B cell (primary cell): ENCODE data around the gene MEIS2. TPM values are rescaled to one million over a fixed set of nuclear protein-coding genes. Genes with fewer than 3 reads are reported as not detected.

ENCODE experiments used
- ATAC-seq: fragments of 200-7000 bp; cut with Tn5 transposase; one replicate; pipeline ENCODE4 v1.10.0; 2021; ENCODE audit warnings: low read depth, mild to moderate bottlenecking, moderate number of reproducible peaks, moderate library complexity
- CTCF ChIA-PET: fragments of 350-600 bp; sonication (Branson Sonifier 250); formaldehyde crosslinking; loops from one replicate; lab custom pipeline; 2021; ENCODE audit warnings: antibody characterized with exemption, inconsistent platforms; lab: Charles Lee
- POLR2A ChIA-PET: fragments of 350-600 bp; sonication (Branson Sonifier 250); formaldehyde crosslinking; loops from one replicate; lab custom pipeline; 2021; ENCODE audit warnings: antibody characterized with exemption; lab: Charles Lee
- DNase-seq: peaks from one replicate; pipeline ENCODE4 v3.0.0; 2013
- H2AFZ ChIP-seq: 2 replicates; pipeline ENCODE4 v1.6.1; 2012; ENCODE audit warnings: mild to moderate bottlenecking, low read depth, low read length; ENCODE audit not compliant: insufficient read depth, poor library complexity, severe bottlenecking
- H3K27ac ChIP-seq, 2 donors: 1 replicate in 1 of 2; 2 replicates in 1 of 2; pipeline ENCODE4 v1.5.1; 2012 to 2013; ENCODE audit warnings: low read length in 2 of 2, mild to moderate bottlenecking in 2 of 2, moderate library complexity in 1 of 2
- H3K27me3 ChIP-seq, 4 experiments: fragments of 200-600 bp in 1 of 4; sonication (generic) in 1 of 4; replicated peaks in 1 of 4; 1 replicate in 2 of 4; 2 replicates in 2 of 4; pipeline versions ENCODE4 v1.6.1 to v1.7.0; 2013 to 2016; ENCODE audit warnings: low read length in 3 of 4, mild to moderate bottlenecking in 2 of 4, mixed read lengths in 1 of 4, moderate library complexity in 1 of 4; ENCODE audit not compliant: insufficient read depth in 4 of 4, control insufficient read depth in 3 of 4; ENCODE audit errors: control extremely low read depth in 1 of 4
- H3K36me3 ChIP-seq, 2 experiments: replicated peaks in 1 of 2; 1 replicate in 1 of 2; 2 replicates in 1 of 2; pipeline versions ENCODE4 v1.6.1 to v1.7.1; 2013; ENCODE audit warnings: low read length in 1 of 2; ENCODE audit not compliant: insufficient read depth in 2 of 2, control insufficient read depth in 1 of 2; ENCODE audit errors: control extremely low read depth in 1 of 2, extremely low read depth in 1 of 2
- H3K4me1 ChIP-seq, 2 donors: fragments of 200-600 bp in 1 of 2; sonication (generic) in 1 of 2; 1 replicate in 1 of 2; 2 replicates in 1 of 2; pipeline versions ENCODE4 v1.5.1 to v1.6.1; 2013 to 2017; ENCODE audit warnings: low read length in 2 of 2; ENCODE audit not compliant: control insufficient read depth in 2 of 2, insufficient read depth in 2 of 2
- H3K4me2 ChIP-seq: replicated peaks from 2 replicates; pipeline ENCODE3; 2012; ENCODE audit warnings: mild to moderate bottlenecking, low read depth, low read length; ENCODE audit not compliant: poor library complexity, severe bottlenecking
- H3K4me3 ChIP-seq, 5 experiments: fragments of 200-600 bp in 1 of 5; sonication (generic) in 1 of 5; 1 replicate in 3 of 5; 2 replicates in 2 of 5; pipeline versions ENCODE4 v1.5.1 to v1.7.0; 2011 to 2016; ENCODE audit warnings: low read length in 4 of 5, mild to moderate bottlenecking in 4 of 5, low read depth in 2 of 5, control low read depth in 1 of 5, moderate library complexity in 1 of 5; ENCODE audit not compliant: insufficient read depth in 1 of 5; ENCODE audit errors: control extremely low read depth in 1 of 5, extremely low read depth in 1 of 5
- H3K79me2 ChIP-seq: fragments of 200-600 bp; sonication (generic); one replicate; pipeline ENCODE4 v1.6.0; 2016; ENCODE audit warnings: low read length; ENCODE audit not compliant: control insufficient read depth, insufficient read depth
- H3K9ac ChIP-seq: fragments of 200-600 bp; sonication (generic); 2 replicates; pipeline ENCODE4 v1.6.1; 2017; ENCODE audit warnings: mild to moderate bottlenecking, low read length, moderate library complexity
- H3K9me3 ChIP-seq, 3 donors: one replicate each; pipeline versions ENCODE4 v1.6.1 to v1.7.1; 2013; ENCODE audit warnings: low read length in 2 of 3; ENCODE audit not compliant: control insufficient read depth in 2 of 3, insufficient read depth in 1 of 3; ENCODE audit errors: control extremely low read depth in 1 of 3
- H4K20me1 ChIP-seq: 2 replicates; pipeline ENCODE4 v1.6.0; 2012; ENCODE audit warnings: mild to moderate bottlenecking, low read length; ENCODE audit not compliant: insufficient read depth, control insufficient read depth, poor library complexity, severe bottlenecking
- H3K27ac Mint-ChIP-seq: one replicate; pipeline ENCODE4 v1.8.0; 2021; ENCODE audit warnings: mixed read lengths
- H3K27me3 Mint-ChIP-seq: one replicate; pipeline ENCODE4 v1.8.0; 2021; ENCODE audit warnings: mixed read lengths
- H3K4me1 Mint-ChIP-seq: one replicate; pipeline ENCODE4 v1.8.0; 2021; ENCODE audit warnings: mixed read lengths
- H3K4me3 Mint-ChIP-seq: one replicate; pipeline ENCODE4 v1.8.0; 2021; ENCODE audit warnings: mixed read lengths
- H3K9me3 Mint-ChIP-seq: one replicate; pipeline ENCODE4 v1.8.0; 2022; ENCODE audit warnings: mixed read lengths; ENCODE audit not compliant: insufficient read depth
- CTCF ChIP-seq: fragments of 200-600 bp; IDR thresholded peaks from one replicate; pipeline ENCODE4 v1.8.0; 2022; ENCODE audit warnings: antibody characterized with exemption, mild to moderate bottlenecking
- EZH2 ChIP-seq: IDR thresholded peaks from 2 replicates; pipeline ENCODE4 v1.6.1; 2012; ENCODE audit warnings: borderline replicate concordance, low read depth, mild to moderate bottlenecking, moderate library complexity, low read length; ENCODE audit not compliant: insufficient read depth, poor library complexity, severe bottlenecking
- WGBS: methylation state at CpG from one replicate; pipeline ENCODE4 v1.1.5; 2013; ENCODE audit warnings: missing lambda C conversion rate; ENCODE audit not compliant: insufficient coverage; 5-methylcytosine and 5-hydroxymethylcytosine counted together
- intact Hi-C: fragments of 100-400 bp; cut with micrococcal nuclease; formaldehyde crosslinking; loops from one replicate; pipeline ENCODE4 v1.10.0; 2022
- polyA plus RNA-seq: library from polyadenylated mRNA; depleted of rRNA; stranded (reverse); fragments of >200 nt; gene quantifications from 2 replicates; pipeline ENCODE4 v1.2.3, GENCODE V29; 2012
- total RNA-seq, 2 donors: library from RNA; stranded (reverse); fragments of 120-200 nt in 1 of 2; gene quantifications; 1 replicate in 1 of 2; 2 replicates in 1 of 2; pipeline versions ENCODE4 v1.2.3 to v1.2.4, GENCODE V29; 2013 to 2022

The MEIS2 gene
- total and polyA plus RNA-seq, 2 donors (not counting 1 experiment from before 2014, with no cell fraction given), result 0.22 TPM; not detected in 1

GRCh38 chr15:36926427-36926825 is 173.9 kb downstream of the MEIS2 start:
- no peak overlapping the region for H3K4me2 ChIP-seq
- H3K27ac Mint-ChIP-seq, result no peak overlapping the region

More at GRCh38 chr15:36926427-36926825, 173.9 kb downstream of the MEIS2 start:
- no peak overlapping the region for H3K27ac ChIP-seq
- intact Hi-C loops, result no loop called here
- no peaks in the 10 kb centered on the region for H3K36me3 ChIP-seq
- no peak for DNase-seq
- H3K27me3 ChIP-seq, result no peaks in the 10 kb centered on the region
- no peaks in the 10 kb centered on the region for H3K79me2 ChIP-seq
- no peak for TF ChIP-seq EZH2
- TF ChIP-seq CTCF, result no peak
- WGBS, result 71% methylated on average over 1 of the region's 3 CpGs
- no peak overlapping the region for H2AFZ ChIP-seq
- H3K4me3 ChIP-seq, result no peak overlapping the region
- Mint-ChIP-seq H3K4me3 (no peak overlapping the region), H3K4me1 (no peaks in the 10 kb centered on the region), H3K27me3 (no peaks in the 10 kb centered on the region), H3K9me3 (no peaks in the 10 kb centered on the region)
- no peak overlapping the region for H3K9ac ChIP-seq
- H3K4me1 ChIP-seq, result no peaks in the 10 kb centered on the region
- ChIA-PET CTCF (no interaction called here), POLR2A (no interaction called here)
- no peaks in the 10 kb centered on the region for H3K9me3 ChIP-seq
- no peak for ATAC-seq
- no peaks in the 10 kb centered on the region for H4K20me1 ChIP-seq
